Prostate gland (tissue), 2 donors: ENCODE results near the gene HNRNPM.

Experiments
- POLR2A ChIP-seq: fragments of 450-650 bp; IDR thresholded peaks from one replicate; pipeline ENCODE4 v1.6.1; 2016; ENCODE audit warnings: antibody characterized with exemption, mild to moderate bottlenecking
- POLR2AphosphoS5 ChIP-seq: sonication (generic); formaldehyde crosslinking; IDR thresholded peaks from one replicate; pipeline ENCODE4 v1.6.1; 2017; ENCODE audit warnings: antibody characterized with exemption
- TF ChIP-seq, protein P1 (sequence below), 4 experiments: fragments of 200-600 bp in 2 of 4; fragments of 450-650 bp in 2 of 4; sonication (generic) in 2 of 4; IDR thresholded peaks; 1 replicate in 3 of 4; 2 replicates in 1 of 4; pipeline ENCODE4 v1.5.1; 2016 to 2019; ENCODE audit warnings: antibody characterized with exemption in 4 of 4, mild to moderate bottlenecking in 2 of 4, moderate library complexity in 2 of 4

DNA sequence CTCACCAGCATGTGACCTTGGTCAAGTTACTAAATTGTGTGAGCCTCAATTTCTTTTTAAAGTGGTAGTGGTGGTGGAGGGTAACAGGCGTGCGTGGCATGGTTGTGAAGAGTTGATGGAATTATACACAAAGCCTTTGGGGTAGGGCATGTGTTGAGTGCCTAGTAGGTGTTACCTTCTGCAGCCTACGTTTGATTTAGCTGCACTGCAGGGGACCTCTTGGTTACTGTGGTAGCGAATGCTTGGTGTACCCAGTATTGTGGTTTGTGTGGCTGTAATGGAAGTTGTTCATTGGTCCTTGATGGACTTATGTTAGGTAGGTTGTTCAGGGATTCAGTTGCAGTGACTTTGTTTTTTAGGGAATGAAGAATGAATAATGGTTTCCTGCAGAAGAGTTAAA, 33.1 kb downstream of the HNRNPM start:
- TF ChIP-seq, protein P1, sequence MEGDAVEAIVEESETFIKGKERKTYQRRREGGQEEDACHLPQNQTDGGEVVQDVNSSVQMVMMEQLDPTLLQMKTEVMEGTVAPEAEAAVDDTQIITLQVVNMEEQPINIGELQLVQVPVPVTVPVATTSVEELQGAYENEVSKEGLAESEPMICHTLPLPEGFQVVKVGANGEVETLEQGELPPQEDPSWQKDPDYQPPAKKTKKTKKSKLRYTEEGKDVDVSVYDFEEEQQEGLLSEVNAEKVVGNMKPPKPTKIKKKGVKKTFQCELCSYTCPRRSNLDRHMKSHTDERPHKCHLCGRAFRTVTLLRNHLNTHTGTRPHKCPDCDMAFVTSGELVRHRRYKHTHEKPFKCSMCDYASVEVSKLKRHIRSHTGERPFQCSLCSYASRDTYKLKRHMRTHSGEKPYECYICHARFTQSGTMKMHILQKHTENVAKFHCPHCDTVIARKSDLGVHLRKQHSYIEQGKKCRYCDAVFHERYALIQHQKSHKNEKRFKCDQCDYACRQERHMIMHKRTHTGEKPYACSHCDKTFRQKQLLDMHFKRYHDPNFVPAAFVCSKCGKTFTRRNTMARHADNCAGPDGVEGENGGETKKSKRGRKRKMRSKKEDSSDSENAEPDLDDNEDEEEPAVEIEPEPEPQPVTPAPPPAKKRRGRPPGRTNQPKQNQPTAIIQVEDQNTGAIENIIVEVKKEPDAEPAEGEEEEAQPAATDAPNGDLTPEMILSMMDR (IDR thresholded peaks at IDR 0.05) = no peak
- TF ChIP-seq POLR2AphosphoS5 (no peak), POLR2A (no peak)
